Esophagus muscularis mucosa (tissue), 4 donors: Measurements from ENCODE around the gene USP32. TPM values are rescaled to one million over a fixed set of nuclear protein-coding genes. Genes with fewer than 3 reads are reported as not detected.
"Not testable (repeated sequence)": the region's sequence is repeated elsewhere in the genome, so short reads cannot be mapped to it uniquely, and the experiment has no call there.

ENCODE experiments used
- DNase-seq: peaks from one replicate; pipeline ENCODE4 v3.0.0-alpha.2; 2017; ENCODE audit errors: extremely low spot score
- H3K27ac ChIP-seq, 4 donors: fragments of 200-600 bp; sonication (generic); replicated peaks in 1 of 4; 1 replicate in 3 of 4; 2 replicates in 1 of 4; pipeline ENCODE4 v1.5.1; 2016 to 2019; ENCODE audit warnings: mild to moderate bottlenecking in 1 of 4
- H3K27me3 ChIP-seq, 4 donors: fragments of 200-600 bp; sonication (generic); one replicate each; pipeline versions ENCODE4 v1.5.1 to v1.6.0; 2016 to 2019
- H3K36me3 ChIP-seq, 4 donors: fragments of 200-600 bp; sonication (generic); one replicate each; pipeline ENCODE4 v1.5.1; 2016 to 2019
- H3K4me1 ChIP-seq, 4 donors: fragments of 200-600 bp; sonication (generic); one replicate each; pipeline ENCODE4 v1.5.1; 2016 to 2019
- H3K4me3 ChIP-seq, 4 donors: fragments of 200-600 bp; sonication (generic); 1 replicate in 2 of 4; 2 replicates in 2 of 4; pipeline ENCODE4 v1.5.1; 2016 to 2019; ENCODE audit warnings: mild to moderate bottlenecking in 4 of 4, moderate library complexity in 1 of 4
- H3K9me3 ChIP-seq, 4 donors: fragments of 200-600 bp; sonication (generic); 1 replicate in 3 of 4; 2 replicates in 1 of 4; pipeline ENCODE4 v1.5.1; 2016 to 2019
- CTCF ChIP-seq, 3 experiments: fragments of 200-600 bp in 2 of 3; fragments of 450-650 bp in 1 of 3; sonication (generic) in 2 of 3; IDR thresholded peaks; one replicate each; pipeline ENCODE4 v1.5.1; 2017 to 2019; ENCODE audit warnings: antibody characterized with exemption in 3 of 3, mild to moderate bottlenecking in 2 of 3, moderate library complexity in 1 of 3
- EP300 ChIP-seq: sonication (generic); formaldehyde crosslinking; IDR thresholded peaks from one replicate; pipeline ENCODE4 v1.6.1; 2017; ENCODE audit warnings: antibody characterized with exemption
- POLR2A ChIP-seq: fragments of 450-650 bp; IDR thresholded peaks from one replicate; pipeline ENCODE4 v1.6.1; 2017; ENCODE audit warnings: antibody characterized with exemption, moderate library complexity, mild to moderate bottlenecking, low read depth
- POLR2AphosphoS5 ChIP-seq, 2 donors: sonication (generic); formaldehyde crosslinking; IDR thresholded peaks; one replicate each; pipeline ENCODE4 v1.6.1; 2017; ENCODE audit warnings: antibody characterized with exemption in 2 of 2
- WGBS: methylation state at CpG from one replicate; pipeline ENCODE4 v1.1.5; 2018; 5-methylcytosine and 5-hydroxymethylcytosine counted together
- intact Hi-C: fragments of 100-400 bp; cut with DNase I; formaldehyde crosslinking; loops from one replicate; pipeline ENCODE4 v1.15.1; 2023
- total RNA-seq, 4 donors: library from RNA; depleted of rRNA; stranded (reverse); fragments of >200 nt; gene quantifications; one replicate each; pipeline versions ENCODE4 v1.1.0 to v1.2.1, GENCODE V29; 2016

Gene USP32
- total RNA-seq, 4 donors from 2014 or later, result 42.3 to 65.8 (median 47.9) TPM

- no peaks in the 10 kb centered on the region for H3K27me3 ChIP-seq
- no peak for DNase-seq
- intact Hi-C loops, result no loop called here
- H3K4me3 ChIP-seq, result no peak overlapping the region
- 95% methylated on average over 5 of the region's 5 CpGs for WGBS
- no peaks in the 10 kb centered on the region for H3K36me3 ChIP-seq
- peaks cover 0 to 6% (median 0%) of the 10 kb centered on the region in 4 donors for H3K4me1 ChIP-seq
- no peaks in the 10 kb centered on the region for H3K9me3 ChIP-seq
- no peak for TF ChIP-seq EP300
- no peak overlapping the region for H3K27ac ChIP-seq
Observed at GRCh38 chr17:60318830-60319229, 73.1 kb downstream of the USP32 start.

- TF ChIP-seq POLR2AphosphoS5 (IDR thresholded peaks at IDR 0.05) (no peak), POLR2A (no peak), EP300 (no peak), CTCF (IDR thresholded peaks at IDR 0.05) (no peak)
- Histone ChIP-seq H3K36me3 (no peaks in the 10 kb centered on the region), H3K9me3 (no peaks in the 10 kb centered on the region), H3K4me3 (no peak overlapping the region), H3K27me3 (no peaks in the 10 kb centered on the region), H3K4me1 (peaks cover 0 to 6% (median under 1%) of the 10 kb centered on the region in 4 donors), H3K27ac (no peak overlapping the region)
- DNase-seq, result no peak
- intact Hi-C loops, result no loop called here
Observed at GRCh38 chr17:60318326-60318725, 73.6 kb downstream of the USP32 start.

DNA sequence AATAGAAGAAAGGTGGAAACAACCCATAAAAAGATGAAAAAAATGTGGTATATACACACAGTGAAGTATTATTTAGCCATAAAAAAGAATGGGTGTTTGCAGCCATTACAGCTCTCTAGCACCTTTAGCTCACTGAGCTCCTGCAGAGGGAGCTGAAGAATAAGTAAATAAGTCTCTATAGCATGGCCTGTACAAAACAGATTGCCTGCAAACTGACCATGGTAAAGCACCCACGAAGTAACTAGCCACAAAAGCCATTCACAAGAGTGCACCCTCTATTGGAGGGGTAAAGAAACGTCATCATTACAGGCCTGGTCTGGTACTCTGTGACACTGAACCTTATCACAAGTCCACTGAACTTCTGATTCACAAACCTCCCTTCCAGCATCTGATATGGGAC lies 76.3 kb downstream of the USP32 start:
- Histone ChIP-seq H3K9me3 (no peaks in the 10 kb centered on the region), H3K36me3 (no peaks in the 10 kb centered on the region), H3K27ac (no peak overlapping the region), H3K4me3 (no peak overlapping the region), H3K4me1 (peaks cover 4 to 8% (median 6%) of the 10 kb centered on the region in 4 donors), H3K27me3 (no peaks in the 10 kb centered on the region)
- no peak for DNase-seq
- TF ChIP-seq EP300, result no peak
- no peak for TF ChIP-seq CTCF (IDR thresholded peaks at IDR 0.05)
- no peak for TF ChIP-seq POLR2A
- TF ChIP-seq POLR2AphosphoS5 (IDR thresholded peaks at IDR 0.05), result no peak
- intact Hi-C loops, result no loop called here
- 85% methylated on average over 2 of the region's 2 CpGs for WGBS

DNA sequence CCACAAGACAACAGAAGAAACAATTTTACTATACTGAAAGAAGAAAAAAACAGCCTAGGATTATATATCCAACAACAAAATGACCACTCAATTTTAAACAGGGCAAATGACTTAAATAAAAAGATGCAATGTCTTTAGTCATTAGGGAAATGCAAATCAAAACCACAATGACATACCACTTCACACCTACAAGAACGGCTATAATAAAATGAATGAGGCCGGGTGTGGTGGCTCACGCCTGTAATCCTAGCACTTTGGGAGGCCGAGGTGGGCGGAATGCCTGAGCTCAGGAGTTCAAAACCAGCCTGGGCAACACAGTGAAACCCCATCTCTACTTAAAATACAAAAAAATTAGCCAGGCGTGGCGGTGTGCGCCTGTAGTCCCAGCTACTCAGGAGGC lies 77.0 kb downstream of the USP32 start:
- H3K4me3 ChIP-seq, H3K9me3 ChIP-seq, H3K4me1 ChIP-seq, DNase-seq, H3K27me3 ChIP-seq, H3K36me3 ChIP-seq, intact Hi-C loops, H3K27ac ChIP-seq: not testable (repeated sequence)
- WGBS, result 91% methylated on average over 8 of the region's 8 CpGs

DNA sequence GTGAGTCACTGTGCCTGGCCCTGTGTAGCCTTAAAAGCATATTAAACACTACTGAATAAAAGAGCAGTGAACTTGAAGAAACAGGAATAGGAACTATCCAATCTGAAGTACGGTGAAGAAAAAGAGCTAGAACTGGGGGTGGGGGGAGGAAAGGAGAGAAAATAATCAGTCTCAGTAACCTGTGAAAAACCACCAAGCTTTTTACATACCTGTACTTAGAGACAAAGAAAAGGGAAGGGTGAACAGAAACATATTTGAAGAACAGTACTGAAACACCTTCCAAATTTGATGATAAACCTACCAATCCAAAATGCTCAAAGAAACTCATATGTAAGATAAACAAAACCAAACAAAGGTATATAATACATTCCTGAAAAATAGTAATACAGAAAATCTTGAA lies 77.5 kb downstream of the USP32 start:
- no peaks in the 10 kb centered on the region for H3K9me3 ChIP-seq
- peaks cover 4 to 8% (median 6%) of the 10 kb centered on the region in 4 donors for H3K4me1 ChIP-seq
- DNase-seq, result no peak
- 75% methylated on average over 1 of the region's 1 CpG for WGBS
- no peaks in the 10 kb centered on the region for H3K36me3 ChIP-seq
- no peak overlapping the region for H3K4me3 ChIP-seq
- no peaks in the 10 kb centered on the region for H3K27me3 ChIP-seq
- intact Hi-C loops, result no loop called here
- TF ChIP-seq POLR2AphosphoS5 (IDR thresholded peaks at IDR 0.05), result no peak
- H3K27ac ChIP-seq, result no peak overlapping the region

GRCh38 chr17:60311936-60312335 lies 80.0 kb downstream of the USP32 start:
- Histone ChIP-seq H3K27ac (no peak overlapping the region), H3K4me1 (peaks cover 4 to 8% (median 6%) of the 10 kb centered on the region in 4 donors), H3K27me3 (no peaks in the 10 kb centered on the region), H3K9me3 (no peaks in the 10 kb centered on the region), H3K4me3 (no peak overlapping the region), H3K36me3 (peaks cover 0 to 9% (median 0%) of the 10 kb centered on the region in 4 donors)
- 86% methylated on average over 2 of the region's 2 CpGs for WGBS
- DNase-seq, result no peak
- intact Hi-C loops, result no loop called here
- TF ChIP-seq EP300 (no peak), POLR2A (no peak), POLR2AphosphoS5 (IDR thresholded peaks at IDR 0.05) (no peak), CTCF (IDR thresholded peaks at IDR 0.05) (no peak)
